Progenitor cell of endocrine pancreas (in vitro differentiated cells): ENCODE measurements around the gene HP1BP3. TPM values are rescaled to one million over a fixed set of nuclear protein-coding genes. Genes with fewer than 3 reads are reported as not detected.
A peak's percentile ranks its signal among the peaks of the same experiment; 100 is the strongest.

Experiments used
- DNase-seq: peaks from one replicate; pipeline ENCODE4 v3.0.0; 2021; ENCODE audit warnings: low spot score; ENCODE audit not compliant: unreplicated experiment
- H3K27ac Mint-ChIP-seq: 2 replicates; pipeline ENCODE4 v1.8.0; 2021; ENCODE audit warnings: mild to moderate bottlenecking, moderate library complexity, mixed read lengths
- H3K27me3 Mint-ChIP-seq: 2 replicates; pipeline ENCODE4 v1.8.0; 2021; ENCODE audit warnings: mixed read lengths
- H3K36me3 Mint-ChIP-seq: 2 replicates; pipeline ENCODE4 v1.8.0; 2022; ENCODE audit warnings: mixed read lengths; ENCODE audit not compliant: insufficient read depth
- H3K4me1 Mint-ChIP-seq: 2 replicates; pipeline ENCODE4 v1.8.0; 2021; ENCODE audit warnings: low read depth, mixed read lengths
- H3K4me3 Mint-ChIP-seq: 2 replicates; pipeline ENCODE4 v1.8.0; 2021; ENCODE audit warnings: low read depth, mild to moderate bottlenecking, moderate library complexity, mixed read lengths
- H3K9me3 Mint-ChIP-seq: 2 replicates; pipeline ENCODE4 v1.8.0; 2021; ENCODE audit warnings: low read depth, mixed read lengths
- total RNA-seq: library from RNA; stranded (reverse); gene quantifications from 2 replicates; pipeline ENCODE4 v1.2.1, GENCODE V29; 2021
- TF ChIP-seq, protein P1 (sequence below): fragments of 200-600 bp; sonication (generic); IDR thresholded peaks from one replicate; pipeline ENCODE4 v1.5.0; 2021; ENCODE audit warnings: antibody characterized with exemption, mild to moderate bottlenecking; ENCODE audit not compliant: unreplicated experiment

HP1BP3 gene
- total RNA-seq, 1 donor from 2014 or later, result 385 TPM

DNA sequence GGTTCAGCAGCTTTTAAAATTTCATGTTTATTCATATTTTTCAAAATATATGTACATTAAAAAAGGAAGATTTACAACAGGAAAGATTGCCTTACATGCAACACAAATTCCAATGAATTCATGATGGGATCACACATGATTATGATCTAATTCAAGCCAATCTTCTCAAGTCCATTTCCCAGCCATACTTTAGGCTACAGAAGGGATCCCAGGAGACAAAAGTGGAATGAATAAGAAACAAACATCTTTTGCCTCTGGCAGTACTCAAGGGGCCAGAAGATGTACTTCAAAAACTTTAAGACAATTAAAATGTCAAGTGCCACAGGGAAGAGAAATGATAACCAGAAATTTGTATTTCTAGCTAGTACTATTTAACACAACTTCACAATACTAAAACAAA, 44.4 kb downstream of the HP1BP3 start:
- no peaks in the 10 kb centered on the region for H3K9me3 Mint-ChIP-seq
- H3K4me3 Mint-ChIP-seq, result no peak overlapping the region

DNA sequence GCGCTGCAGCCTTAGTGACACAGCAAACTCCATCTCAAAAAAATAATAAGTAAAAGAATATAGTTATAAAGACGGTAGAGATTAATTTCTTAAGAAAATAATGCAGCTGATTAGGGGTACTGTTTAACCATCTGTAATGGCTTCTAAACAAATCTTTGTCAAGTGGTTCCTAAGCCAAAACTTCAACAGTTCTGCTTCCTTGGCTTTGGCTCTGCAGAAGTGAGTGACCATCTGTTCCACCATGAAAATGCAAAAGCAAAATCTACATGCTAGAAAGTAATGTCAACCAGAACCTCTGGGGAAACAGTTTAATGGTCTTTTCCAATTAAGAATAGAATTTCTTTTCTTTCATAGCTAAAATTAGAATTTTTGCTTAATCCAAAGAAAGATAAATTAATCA, 46.3 kb downstream of the HP1BP3 start:
- no peaks in the 10 kb centered on the region for H3K27me3 Mint-ChIP-seq
- TF ChIP-seq, protein P1, sequence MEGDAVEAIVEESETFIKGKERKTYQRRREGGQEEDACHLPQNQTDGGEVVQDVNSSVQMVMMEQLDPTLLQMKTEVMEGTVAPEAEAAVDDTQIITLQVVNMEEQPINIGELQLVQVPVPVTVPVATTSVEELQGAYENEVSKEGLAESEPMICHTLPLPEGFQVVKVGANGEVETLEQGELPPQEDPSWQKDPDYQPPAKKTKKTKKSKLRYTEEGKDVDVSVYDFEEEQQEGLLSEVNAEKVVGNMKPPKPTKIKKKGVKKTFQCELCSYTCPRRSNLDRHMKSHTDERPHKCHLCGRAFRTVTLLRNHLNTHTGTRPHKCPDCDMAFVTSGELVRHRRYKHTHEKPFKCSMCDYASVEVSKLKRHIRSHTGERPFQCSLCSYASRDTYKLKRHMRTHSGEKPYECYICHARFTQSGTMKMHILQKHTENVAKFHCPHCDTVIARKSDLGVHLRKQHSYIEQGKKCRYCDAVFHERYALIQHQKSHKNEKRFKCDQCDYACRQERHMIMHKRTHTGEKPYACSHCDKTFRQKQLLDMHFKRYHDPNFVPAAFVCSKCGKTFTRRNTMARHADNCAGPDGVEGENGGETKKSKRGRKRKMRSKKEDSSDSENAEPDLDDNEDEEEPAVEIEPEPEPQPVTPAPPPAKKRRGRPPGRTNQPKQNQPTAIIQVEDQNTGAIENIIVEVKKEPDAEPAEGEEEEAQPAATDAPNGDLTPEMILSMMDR, result no peak
- H3K36me3 Mint-ChIP-seq, result peaks cover 23% of the 10 kb centered on the region
- H3K4me3 Mint-ChIP-seq, result no peak overlapping the region
- H3K4me1 Mint-ChIP-seq, result no peaks in the 10 kb centered on the region
- H3K9me3 Mint-ChIP-seq, result no peaks in the 10 kb centered on the region
- no peak overlapping the region for H3K27ac Mint-ChIP-seq
- DNase-seq, result no peak

More for the DNA sequence above, 44.4 kb downstream of the HP1BP3 start:
- Mint-ChIP-seq H3K27ac (no peak overlapping the region), H3K4me1 (no peaks in the 10 kb centered on the region), H3K27me3 (no peaks in the 10 kb centered on the region), H3K36me3 (peaks cover 28% of the 10 kb centered on the region)
- no peak for DNase-seq
- TF ChIP-seq, protein P1, result no peak

DNA sequence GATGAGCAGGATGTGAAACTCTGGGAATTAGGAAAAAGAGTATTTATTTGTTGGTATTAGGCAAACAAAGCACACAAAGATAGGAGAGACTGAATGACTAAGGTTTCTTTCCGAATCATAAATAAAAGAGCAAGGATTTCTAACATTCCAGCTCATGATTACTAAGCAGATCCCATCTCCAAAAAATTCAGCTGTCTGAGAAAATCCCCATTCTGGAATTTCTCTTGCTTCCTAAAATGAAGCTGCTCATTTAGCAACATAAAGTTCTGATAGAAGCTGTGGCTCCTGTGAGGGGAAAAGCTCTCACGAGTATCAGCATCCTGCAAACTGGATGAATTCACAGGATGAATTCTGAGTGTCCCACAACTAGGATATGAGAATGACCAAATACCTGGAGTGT, 47.9 kb downstream of the HP1BP3 start:
- peaks cover under 1% of the 10 kb centered on the region for H3K27me3 Mint-ChIP-seq
- peaks cover 15% of the 10 kb centered on the region for H3K36me3 Mint-ChIP-seq
- no peaks in the 10 kb centered on the region for H3K9me3 Mint-ChIP-seq
- H3K4me1 Mint-ChIP-seq, result no peaks in the 10 kb centered on the region
- DNase-seq, result no peak
- no peak overlapping the region for H3K4me3 Mint-ChIP-seq
- TF ChIP-seq, protein P1, result no peak
- peak overlapping the region; percentile 18 for H3K27ac Mint-ChIP-seq

DNA sequence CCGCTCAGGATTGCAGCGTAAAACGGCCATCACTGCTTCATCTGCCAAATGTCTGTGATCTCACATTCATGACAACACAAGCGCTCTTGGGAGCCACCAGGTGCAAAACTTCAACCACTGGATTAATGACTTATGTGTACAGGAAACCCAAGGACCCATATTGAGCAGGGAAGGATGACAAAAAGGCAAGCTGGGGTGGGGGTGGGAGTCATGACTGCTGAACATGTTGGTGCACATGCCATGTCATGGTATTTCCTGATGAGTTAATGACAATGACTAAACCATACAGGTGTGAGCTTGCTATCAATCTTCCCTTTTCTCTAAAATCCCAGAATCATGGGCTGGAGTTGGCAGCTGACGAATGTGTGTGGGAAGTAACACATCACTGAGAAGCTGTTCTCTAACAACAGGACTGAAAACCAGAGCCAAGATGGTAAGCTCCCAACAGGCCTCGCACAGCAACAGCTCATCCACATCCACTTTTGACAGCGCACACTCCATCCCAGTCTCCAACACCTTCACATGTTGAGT, 51.5 kb downstream of the HP1BP3 start:
- TF ChIP-seq, protein P1, result no peak
- Mint-ChIP-seq H3K4me1 (peaks cover 8% of the 10 kb centered on the region), H3K27ac (no peak overlapping the region), H3K36me3 (peaks cover 4% of the 10 kb centered on the region), H3K4me3 (no peak overlapping the region), H3K9me3 (no peaks in the 10 kb centered on the region), H3K27me3 (peaks cover 28% of the 10 kb centered on the region)
- no peak for DNase-seq

DNA sequence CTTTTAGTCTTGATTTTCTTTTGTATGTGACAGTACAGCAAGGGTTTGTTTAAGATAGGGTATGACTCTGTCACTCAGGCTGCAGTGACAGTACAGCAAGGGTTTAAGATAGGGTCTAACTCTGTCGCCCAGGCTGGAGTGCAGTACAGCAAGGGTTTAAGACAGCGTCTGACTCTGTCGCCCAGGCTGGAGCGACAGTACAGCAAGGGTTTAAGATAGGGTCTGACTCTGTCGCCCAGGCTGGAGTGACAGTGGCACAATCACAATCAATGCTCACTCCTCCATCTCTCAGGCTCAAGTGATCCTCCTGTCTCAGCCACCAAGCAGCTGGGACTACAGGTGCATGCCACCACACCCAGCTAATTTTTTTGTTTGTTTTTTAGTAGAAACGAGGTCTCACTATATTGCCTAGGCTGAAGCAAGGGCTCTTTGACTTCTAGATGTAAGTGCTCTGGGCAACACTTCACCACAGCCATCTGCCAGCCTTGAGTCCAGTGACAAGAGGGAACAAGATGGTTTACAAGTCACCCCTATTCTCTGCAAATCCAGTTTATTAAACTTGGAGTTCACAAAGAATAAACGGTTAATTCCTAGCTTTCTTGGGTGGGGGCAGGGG, 53.6 kb downstream of the HP1BP3 start:
- H3K4me1 Mint-ChIP-seq, result peaks cover 8% of the 10 kb centered on the region
- peaks cover 4% of the 10 kb centered on the region for H3K36me3 Mint-ChIP-seq
- peak overlapping the region; percentile 89 for H3K27ac Mint-ChIP-seq
- H3K27me3 Mint-ChIP-seq, result peaks cover 48% of the 10 kb centered on the region
- TF ChIP-seq, protein P1, result no peak
- H3K9me3 Mint-ChIP-seq, result no peaks in the 10 kb centered on the region
- DNase-seq, result no peak
- peak overlapping the region; percentile 63 for H3K4me3 Mint-ChIP-seq
